Measurements from ENCODE around the gene GNB1L.

GRCh38 chr22:19900707-19901436 lies 46.2 kb upstream of the GNB1L start:
- TF ChIP-seq, protein P1, sequence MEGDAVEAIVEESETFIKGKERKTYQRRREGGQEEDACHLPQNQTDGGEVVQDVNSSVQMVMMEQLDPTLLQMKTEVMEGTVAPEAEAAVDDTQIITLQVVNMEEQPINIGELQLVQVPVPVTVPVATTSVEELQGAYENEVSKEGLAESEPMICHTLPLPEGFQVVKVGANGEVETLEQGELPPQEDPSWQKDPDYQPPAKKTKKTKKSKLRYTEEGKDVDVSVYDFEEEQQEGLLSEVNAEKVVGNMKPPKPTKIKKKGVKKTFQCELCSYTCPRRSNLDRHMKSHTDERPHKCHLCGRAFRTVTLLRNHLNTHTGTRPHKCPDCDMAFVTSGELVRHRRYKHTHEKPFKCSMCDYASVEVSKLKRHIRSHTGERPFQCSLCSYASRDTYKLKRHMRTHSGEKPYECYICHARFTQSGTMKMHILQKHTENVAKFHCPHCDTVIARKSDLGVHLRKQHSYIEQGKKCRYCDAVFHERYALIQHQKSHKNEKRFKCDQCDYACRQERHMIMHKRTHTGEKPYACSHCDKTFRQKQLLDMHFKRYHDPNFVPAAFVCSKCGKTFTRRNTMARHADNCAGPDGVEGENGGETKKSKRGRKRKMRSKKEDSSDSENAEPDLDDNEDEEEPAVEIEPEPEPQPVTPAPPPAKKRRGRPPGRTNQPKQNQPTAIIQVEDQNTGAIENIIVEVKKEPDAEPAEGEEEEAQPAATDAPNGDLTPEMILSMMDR (IDR thresholded peaks at IDR 0.05) = no peak
- no peak for TF ChIP-seq EZH2 (IDR thresholded peaks at IDR 0.05; ENCODE audit: borderline replicate concordance, insufficient read depth, low read depth, low read length, poor library complexity, severe bottlenecking)

Measured in B cell (primary cell).